GM23338 (cell line): Measurements from ENCODE around the gene SCN4B. TPM values are rescaled to one million over a fixed set of nuclear protein-coding genes. Genes with fewer than 3 reads are reported as not detected.

Source experiments
- ATAC-seq: fragments of 200-7000 bp; cut with Tn5 transposase; 3 replicates; pipeline ENCODE4 v1.9.1; 2020
- DNase-seq: peaks from one replicate; pipeline ENCODE4 v3.0.0-alpha.2; 2015; ENCODE audit warnings: low spot score
- H2AFZ ChIP-seq: fragments of 200-600 bp; sonication (generic); 2 replicates; pipeline ENCODE4 v1.8.0; 2016; ENCODE audit warnings: antibody characterized with exemption, mild to moderate bottlenecking, moderate library complexity
- H3F3A ChIP-seq: fragments of 200-600 bp; sonication (generic); replicated peaks from 2 replicates; pipeline ENCODE4 v1.8.0; 2017; ENCODE audit warnings: antibody characterized with exemption, mixed run types, low read depth
- H3K27ac ChIP-seq: fragments of 200-600 bp; sonication (generic); 2 replicates; pipeline ENCODE4 v1.6.1; 2016; ENCODE audit warnings: low read depth
- H3K27me3 ChIP-seq: fragments of 200-600 bp; sonication (generic); 2 replicates; pipeline ENCODE4 v1.8.0; 2016; ENCODE audit warnings: mild to moderate bottlenecking, mixed run types, moderate library complexity; ENCODE audit not compliant: insufficient read depth
- H3K36me3 ChIP-seq: fragments of 200-600 bp; sonication (generic); 2 replicates; pipeline ENCODE4 v1.8.0; 2016; ENCODE audit warnings: mild to moderate bottlenecking; ENCODE audit not compliant: insufficient read depth
- H3K4me1 ChIP-seq: fragments of 200-600 bp; sonication (generic); 2 replicates; pipeline ENCODE4 v1.8.0; 2016; ENCODE audit warnings: mild to moderate bottlenecking, moderate library complexity; ENCODE audit not compliant: insufficient read depth
- H3K4me2 ChIP-seq: fragments of 200-600 bp; sonication (generic); 2 replicates; pipeline ENCODE4 v1.7.1; 2017; ENCODE audit warnings: mixed run types
- H3K4me3 ChIP-seq: fragments of 200-600 bp; sonication (generic); 2 replicates; pipeline ENCODE4 v1.6.1; 2016; ENCODE audit warnings: mixed run types
- H3K79me2 ChIP-seq: fragments of 200-600 bp; sonication (generic); replicated peaks from 2 replicates; pipeline ENCODE4 v1.8.0; 2017; ENCODE audit warnings: mild to moderate bottlenecking; ENCODE audit not compliant: insufficient read depth
- H3K9me2 ChIP-seq: fragments of 200-600 bp; sonication (generic); 2 replicates; pipeline ENCODE4 v1.8.0; 2017; ENCODE audit not compliant: insufficient read depth
- H4K20me1 ChIP-seq: fragments of 200-600 bp; sonication (generic); replicated peaks from 2 replicates; pipeline ENCODE4 v1.8.0; 2017; ENCODE audit warnings: mild to moderate bottlenecking; ENCODE audit not compliant: insufficient read depth
- H3K27ac Mint-ChIP-seq: 2 replicates; pipeline ENCODE4 v1.8.0; 2020; ENCODE audit warnings: inconsistent platforms, mild to moderate bottlenecking, moderate library complexity, mixed read lengths
- H3K27me3 Mint-ChIP-seq: 3 replicates; pipeline ENCODE4 v1.8.0; 2022; ENCODE audit warnings: low read depth, mild to moderate bottlenecking, moderate library complexity, mixed read lengths, inconsistent platforms; ENCODE audit not compliant: insufficient read depth, poor library complexity
- H3K36me3 Mint-ChIP-seq: 3 replicates; pipeline ENCODE4 v1.8.0; 2021; ENCODE audit warnings: low read depth, mild to moderate bottlenecking, inconsistent platforms, moderate library complexity, mixed read lengths
- H3K4me1 Mint-ChIP-seq: 3 replicates; pipeline ENCODE4 v1.8.0; 2020; ENCODE audit warnings: mild to moderate bottlenecking, inconsistent platforms, mixed read lengths
- H3K4me3 Mint-ChIP-seq: 3 replicates; pipeline ENCODE4 v1.8.0; 2021; ENCODE audit warnings: moderate library complexity, mild to moderate bottlenecking, inconsistent platforms, mixed read lengths
- H3K9me3 Mint-ChIP-seq: 3 replicates; pipeline ENCODE4 v1.8.0; 2020; ENCODE audit warnings: moderate library complexity, mild to moderate bottlenecking, inconsistent platforms, mixed read lengths
- CREB1 ChIP-seq: fragments of 250-450 bp; sonication (Bioruptor Pico); IDR thresholded peaks from 2 replicates; pipeline ENCODE4 v1.5.0; 2020; ENCODE audit warnings: low read depth, mild to moderate bottlenecking, moderate library complexity
- CTCF ChIP-seq, 2 experiments: fragments of 200-600 bp in 1 of 2; sonication (generic) in 1 of 2; conservative IDR thresholded peaks; 2 replicates each; pipeline versions ENCODE4 v1.5.1 to v1.6.1; 2016 to 2017; ENCODE audit warnings: antibody characterized with exemption in 2 of 2, low read depth in 2 of 2, mild to moderate bottlenecking in 2 of 2, moderate library complexity in 1 of 2
- ETS1 ChIP-seq: IDR thresholded peaks from 2 replicates; pipeline ENCODE4 v1.6.1; 2016; ENCODE audit warnings: antibody characterized with exemption
- EZH2 ChIP-seq: fragments of 200-600 bp; sonication (generic); IDR thresholded peaks from one replicate; pipeline ENCODE4 v1.8.0; 2017; ENCODE audit warnings: antibody characterized with exemption, mild to moderate bottlenecking, low read depth; ENCODE audit not compliant: unreplicated experiment
- EZH2phosphoT487 ChIP-seq: fragments of 200-600 bp; sonication (generic); IDR thresholded peaks from one replicate; pipeline ENCODE4 v1.8.1; 2018; ENCODE audit warnings: antibody characterized with exemption; ENCODE audit not compliant: unreplicated experiment
- JUNB ChIP-seq: IDR thresholded peaks from one replicate; pipeline ENCODE4 v1.6.1; 2016; ENCODE audit warnings: antibody characterized with exemption; ENCODE audit not compliant: unreplicated experiment
- NANOG ChIP-seq: IDR thresholded peaks from 2 replicates; pipeline ENCODE4 v1.6.1; 2016; ENCODE audit warnings: antibody characterized with exemption, borderline replicate concordance
- POLR2AphosphoS5 ChIP-seq: IDR thresholded peaks from 2 replicates; pipeline ENCODE4 v1.6.1; 2016; ENCODE audit warnings: antibody characterized with exemption, low read depth
- STAT1 ChIP-seq: IDR thresholded peaks from one replicate; pipeline ENCODE4 v1.6.1; 2016; ENCODE audit warnings: antibody characterized with exemption; ENCODE audit not compliant: unreplicated experiment
- ZNF114 ChIP-seq: fragments of 250-450 bp; sonication (Bioruptor Pico); IDR thresholded peaks from 2 replicates; pipeline ENCODE4 v1.5.0; 2020; ENCODE audit warnings: mild to moderate bottlenecking, moderate library complexity
- ZNF331 ChIP-seq: fragments of 250-450 bp; sonication (Bioruptor Pico); IDR thresholded peaks from 2 replicates; pipeline ENCODE4 v1.5.0; 2020; ENCODE audit warnings: low read depth, mild to moderate bottlenecking, moderate library complexity
- polyA plus RNA-seq: library from polyadenylated mRNA; unstranded; fragments of >200 nt; fragmentation: Nextera tagmentation; extraction: Ambion mirVana; gene quantifications from 2 replicates; pipeline ENCODE4 v1.2.1, GENCODE V29; 2016
- total RNA-seq: library from RNA; depleted of rRNA; stranded (reverse); fragments of >200 nt; shearing (Covaris generic); gene quantifications from 2 replicates; pipeline ENCODE4 v1.2.3, GENCODE V29; 2014
- TF ChIP-seq, protein P1 (sequence below): IDR thresholded peaks from one replicate; pipeline ENCODE4 v1.6.1; 2018; ENCODE audit warnings: antibody characterized with exemption; ENCODE audit not compliant: unreplicated experiment

Gene SCN4B
- total and polyA plus RNA-seq, 2 experiments from 2014 or later, result 0.45 to 3.0 TPM

- no peaks in the 10 kb centered on the region for H3K27me3 ChIP-seq
- no peaks in the 10 kb centered on the region for H3K79me2 ChIP-seq
- Mint-ChIP-seq H3K4me3 (no peak overlapping the region), H3K36me3 (no peaks in the 10 kb centered on the region), H3K4me1 (peaks cover 15% of the 10 kb centered on the region), H3K27ac (no peak overlapping the region), H3K27me3 (peaks cover 7% of the 10 kb centered on the region), H3K9me3 (no peaks in the 10 kb centered on the region)
- no peaks in the 10 kb centered on the region for H3K9me2 ChIP-seq
- no peak overlapping the region for H2AFZ ChIP-seq
- DNase-seq (no peak), ATAC-seq (no peak)
- H4K20me1 ChIP-seq, result no peaks in the 10 kb centered on the region
- TF ChIP-seq, protein P1, sequence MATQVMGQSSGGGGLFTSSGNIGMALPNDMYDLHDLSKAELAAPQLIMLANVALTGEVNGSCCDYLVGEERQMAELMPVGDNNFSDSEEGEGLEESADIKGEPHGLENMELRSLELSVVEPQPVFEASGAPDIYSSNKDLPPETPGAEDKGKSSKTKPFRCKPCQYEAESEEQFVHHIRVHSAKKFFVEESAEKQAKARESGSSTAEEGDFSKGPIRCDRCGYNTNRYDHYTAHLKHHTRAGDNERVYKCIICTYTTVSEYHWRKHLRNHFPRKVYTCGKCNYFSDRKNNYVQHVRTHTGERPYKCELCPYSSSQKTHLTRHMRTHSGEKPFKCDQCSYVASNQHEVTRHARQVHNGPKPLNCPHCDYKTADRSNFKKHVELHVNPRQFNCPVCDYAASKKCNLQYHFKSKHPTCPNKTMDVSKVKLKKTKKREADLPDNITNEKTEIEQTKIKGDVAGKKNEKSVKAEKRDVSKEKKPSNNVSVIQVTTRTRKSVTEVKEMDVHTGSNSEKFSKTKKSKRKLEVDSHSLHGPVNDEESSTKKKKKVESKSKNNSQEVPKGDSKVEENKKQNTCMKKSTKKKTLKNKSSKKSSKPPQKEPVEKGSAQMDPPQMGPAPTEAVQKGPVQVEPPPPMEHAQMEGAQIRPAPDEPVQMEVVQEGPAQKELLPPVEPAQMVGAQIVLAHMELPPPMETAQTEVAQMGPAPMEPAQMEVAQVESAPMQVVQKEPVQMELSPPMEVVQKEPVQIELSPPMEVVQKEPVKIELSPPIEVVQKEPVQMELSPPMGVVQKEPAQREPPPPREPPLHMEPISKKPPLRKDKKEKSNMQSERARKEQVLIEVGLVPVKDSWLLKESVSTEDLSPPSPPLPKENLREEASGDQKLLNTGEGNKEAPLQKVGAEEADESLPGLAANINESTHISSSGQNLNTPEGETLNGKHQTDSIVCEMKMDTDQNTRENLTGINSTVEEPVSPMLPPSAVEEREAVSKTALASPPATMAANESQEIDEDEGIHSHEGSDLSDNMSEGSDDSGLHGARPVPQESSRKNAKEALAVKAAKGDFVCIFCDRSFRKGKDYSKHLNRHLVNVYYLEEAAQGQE, result no peak
- TF ChIP-seq NANOG (no peak), CTCF (conservative IDR thresholded peaks at IDR 0.05; ENCODE audit: low read depth in 2 of 2) (peak in 1 of 2 experiments; percentile 28; a peak in 1 of 4 replicates)
- H3K27ac ChIP-seq, result no peak overlapping the region
- H3K4me1 ChIP-seq, result peaks cover 12% of the 10 kb centered on the region; the same call in 1 of the 2 replicates
- no peaks in the 10 kb centered on the region for H3F3A ChIP-seq
- no peak overlapping the region for H3K4me3 ChIP-seq
- no peaks in the 10 kb centered on the region for H3K36me3 ChIP-seq
- H3K4me2 ChIP-seq, result no peak overlapping the region
These were observed 38.4 kb downstream of the SCN4B start for GRCh38 chr11:118114266-118114665.

DNA sequence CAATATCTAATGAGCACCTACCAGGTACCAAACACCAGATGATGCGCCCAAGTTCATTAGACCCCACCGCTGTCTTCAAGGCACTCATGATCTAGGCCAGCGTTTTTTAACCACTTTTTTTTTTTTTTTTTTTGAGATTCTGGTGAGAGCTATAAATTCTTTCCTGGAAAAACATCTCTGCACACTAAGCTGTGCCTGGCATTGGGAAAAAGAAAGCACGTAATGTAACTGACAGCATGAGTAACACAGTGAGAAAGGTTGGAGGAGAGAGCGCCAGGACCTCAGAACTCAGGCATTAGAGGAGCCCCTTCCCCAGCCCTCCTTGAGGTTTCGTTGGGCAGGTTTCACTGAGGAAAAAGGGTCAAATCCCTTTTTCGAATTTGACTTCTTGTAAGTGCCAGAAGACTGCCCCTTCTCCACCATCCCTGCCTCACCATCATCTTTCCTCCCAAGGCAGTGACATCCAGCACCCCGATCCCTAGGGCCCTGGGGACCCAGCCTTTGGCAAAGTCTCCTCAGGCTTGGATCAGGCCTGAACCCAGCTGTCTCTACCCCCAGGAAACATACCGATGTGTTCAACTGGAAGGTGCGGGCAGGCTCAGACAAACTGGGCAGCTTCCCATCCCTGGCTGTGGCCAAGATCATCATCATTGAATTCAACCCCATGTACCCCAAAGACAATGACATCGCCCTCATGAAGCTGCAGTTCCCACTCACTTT, 39.8 kb downstream of the SCN4B start:
- Histone ChIP-seq H3F3A (no peaks in the 10 kb centered on the region), H2AFZ (no peak overlapping the region), H3K36me3 (no peaks in the 10 kb centered on the region), H4K20me1 (no peaks in the 10 kb centered on the region), H3K4me3 (no peak overlapping the region), H3K79me2 (no peaks in the 10 kb centered on the region), H3K27ac (no peak overlapping the region), H3K9me2 (peaks cover 1% of the 10 kb centered on the region; the same call in 1 of the 2 replicates), H3K4me2 (no peak overlapping the region), H3K4me1 (no peaks in the 10 kb centered on the region), H3K27me3 (no peaks in the 10 kb centered on the region)
- Mint-ChIP-seq H3K36me3 (no peaks in the 10 kb centered on the region), H3K4me1 (peaks cover 11% of the 10 kb centered on the region), H3K4me3 (no peak overlapping the region), H3K27me3 (peaks cover 8% of the 10 kb centered on the region), H3K27ac (no peak overlapping the region), H3K9me3 (no peaks in the 10 kb centered on the region)
- DNase-seq, result no peak
- ATAC-seq, result no peak
- TF ChIP-seq POLR2AphosphoS5, result no peak
- no peak for TF ChIP-seq ZNF114 (CRISPR knock-in tag)
- no peak for TF ChIP-seq EZH2
- no peak for TF ChIP-seq ZNF331
- no peak for TF ChIP-seq EZH2phosphoT487
- TF ChIP-seq STAT1, result no peak
- TF ChIP-seq, protein P1, result no peak
- no peak for TF ChIP-seq CREB1 (CRISPR knock-in tag)
- no peak for TF ChIP-seq JUNB
- no peak for TF ChIP-seq ETS1
